Brain microvascular endothelial cell (primary cell): Measurements from ENCODE around the gene RFTN1.

Experiments used
- DNase-seq: peaks from one replicate; pipeline ENCODE4 v3.0.0-alpha.2; 2020
- H3K27ac ChIP-seq: fragments of 250-450 bp; sonication (Bioruptor Pico); 2 replicates; pipeline ENCODE4 v1.5.1; 2020; ENCODE audit warnings: mild to moderate bottlenecking, moderate library complexity
- H3K27me3 ChIP-seq: fragments of 250-450 bp; sonication (Bioruptor Pico); replicated peaks from 2 replicates; pipeline ENCODE4 v1.5.1; 2020; ENCODE audit warnings: mild to moderate bottlenecking
- H3K36me3 ChIP-seq: fragments of 250-450 bp; sonication (Bioruptor Pico); replicated peaks from 2 replicates; pipeline ENCODE4 v1.5.1; 2020; ENCODE audit warnings: mild to moderate bottlenecking
- H3K4me3 ChIP-seq: 2 replicates; pipeline ENCODE4 v1.5.1; 2011; ENCODE audit warnings: low read depth, mild to moderate bottlenecking, control low read depth, low read length, moderate library complexity
- in situ Hi-C: cut with HindIII; loops from 2 replicates; pipeline ENCODE4 v1.10.0; 2017; ENCODE audit warnings: low sequenced_read_pairs, low pct_ligation_motif_present
- TF ChIP-seq, protein P1 (sequence below): IDR thresholded peaks from 2 replicates; pipeline ENCODE4 v1.5.1; 2011; ENCODE audit warnings: low read depth, mild to moderate bottlenecking, moderate library complexity, low read length, control low read depth, inconsistent platforms; ENCODE audit errors: missing control alignments

The RFTN1 gene

DNA sequence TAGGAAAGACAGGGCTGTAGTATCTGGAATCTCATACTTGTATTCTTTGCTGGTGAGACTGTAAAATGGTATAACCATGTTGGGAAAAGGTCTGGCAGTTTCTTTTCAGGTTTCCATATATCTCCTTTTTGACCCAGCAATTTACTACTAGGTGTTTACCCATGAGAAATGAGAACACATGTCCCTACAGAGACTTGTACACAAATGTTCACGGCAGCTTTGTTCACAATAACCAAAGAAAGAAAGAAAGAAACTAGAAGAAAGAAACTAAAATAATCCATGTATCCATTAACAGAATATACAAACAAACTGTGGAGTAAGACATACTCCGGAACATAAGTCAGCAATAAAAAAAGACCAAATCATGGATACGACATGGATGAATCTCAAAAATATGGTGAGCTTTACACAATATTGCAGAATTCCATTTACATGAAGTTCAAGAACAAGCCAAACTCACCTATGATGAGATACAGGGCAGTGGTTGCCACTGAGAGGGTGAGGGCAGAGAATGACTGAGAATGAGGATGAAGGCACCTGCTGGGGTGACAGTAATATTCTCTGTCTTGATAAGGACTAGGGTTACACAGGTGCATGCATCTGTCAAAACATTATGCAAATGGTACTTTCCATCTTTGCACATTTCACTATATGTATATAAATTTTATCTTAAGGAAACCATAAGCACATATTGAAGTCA is 2.7 kb downstream of the RFTN1 start:
- no peak for DNase-seq
- no peaks in the 10 kb centered on the region for H3K36me3 ChIP-seq
- in situ Hi-C loops: no loop called here
- H3K4me3 ChIP-seq: no peak overlapping the region
- TF ChIP-seq, protein P1, sequence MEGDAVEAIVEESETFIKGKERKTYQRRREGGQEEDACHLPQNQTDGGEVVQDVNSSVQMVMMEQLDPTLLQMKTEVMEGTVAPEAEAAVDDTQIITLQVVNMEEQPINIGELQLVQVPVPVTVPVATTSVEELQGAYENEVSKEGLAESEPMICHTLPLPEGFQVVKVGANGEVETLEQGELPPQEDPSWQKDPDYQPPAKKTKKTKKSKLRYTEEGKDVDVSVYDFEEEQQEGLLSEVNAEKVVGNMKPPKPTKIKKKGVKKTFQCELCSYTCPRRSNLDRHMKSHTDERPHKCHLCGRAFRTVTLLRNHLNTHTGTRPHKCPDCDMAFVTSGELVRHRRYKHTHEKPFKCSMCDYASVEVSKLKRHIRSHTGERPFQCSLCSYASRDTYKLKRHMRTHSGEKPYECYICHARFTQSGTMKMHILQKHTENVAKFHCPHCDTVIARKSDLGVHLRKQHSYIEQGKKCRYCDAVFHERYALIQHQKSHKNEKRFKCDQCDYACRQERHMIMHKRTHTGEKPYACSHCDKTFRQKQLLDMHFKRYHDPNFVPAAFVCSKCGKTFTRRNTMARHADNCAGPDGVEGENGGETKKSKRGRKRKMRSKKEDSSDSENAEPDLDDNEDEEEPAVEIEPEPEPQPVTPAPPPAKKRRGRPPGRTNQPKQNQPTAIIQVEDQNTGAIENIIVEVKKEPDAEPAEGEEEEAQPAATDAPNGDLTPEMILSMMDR: no peak
- peak overlapping the region; percentile 87 for H3K27ac ChIP-seq
- H3K27me3 ChIP-seq: no peaks in the 10 kb centered on the region

DNA sequence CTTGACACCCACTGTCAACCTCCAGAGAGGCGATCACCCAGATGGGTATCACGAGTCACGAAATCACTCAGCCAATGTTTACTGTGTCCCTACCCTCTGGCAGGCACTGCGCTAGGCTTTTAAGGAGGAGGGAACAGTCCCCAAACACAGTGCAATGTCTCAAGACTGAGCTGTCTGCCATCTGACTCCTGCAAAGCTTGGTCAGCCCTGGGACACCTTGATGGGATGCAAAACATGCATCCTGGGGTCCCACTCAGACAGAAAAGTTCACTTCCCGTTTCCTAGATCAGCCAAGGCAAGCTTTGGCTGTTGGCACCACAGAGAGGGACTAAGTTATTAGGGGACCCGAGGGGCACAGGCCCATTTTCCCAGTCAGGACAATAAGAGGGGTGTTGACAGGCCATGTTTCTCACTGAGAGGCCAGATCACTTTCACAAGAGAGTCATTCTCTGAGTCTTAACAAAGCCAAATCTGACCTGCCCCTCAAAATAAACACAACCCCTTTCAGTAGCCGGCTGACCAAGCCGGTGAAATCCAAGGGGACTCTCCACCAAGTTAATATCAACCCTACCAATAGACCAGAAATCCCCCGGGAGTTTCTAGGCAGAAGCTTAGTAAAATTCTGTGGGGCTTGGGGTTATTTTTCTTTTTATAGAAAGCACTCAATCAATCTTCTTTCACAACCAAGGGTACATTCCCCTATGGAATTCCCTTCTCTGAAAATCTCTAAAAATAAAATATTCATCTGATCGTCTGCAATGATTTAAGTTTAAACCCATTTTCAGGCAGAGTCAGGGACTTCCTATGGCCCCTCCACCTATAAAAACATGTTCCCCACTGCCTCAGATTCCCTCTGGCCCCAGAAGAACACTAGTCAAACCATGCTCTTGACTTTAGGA is 3.5 kb downstream of the RFTN1 start:
- TF ChIP-seq, protein P1: no peak
- in situ Hi-C loops: no loop called here
- DNase-seq: no peak
- H3K27ac ChIP-seq: no peak overlapping the region
- H3K27me3 ChIP-seq: no peaks in the 10 kb centered on the region
- H3K36me3 ChIP-seq: peaks cover 2% of the 10 kb centered on the region
- H3K4me3 ChIP-seq: no peak overlapping the region

DNA sequence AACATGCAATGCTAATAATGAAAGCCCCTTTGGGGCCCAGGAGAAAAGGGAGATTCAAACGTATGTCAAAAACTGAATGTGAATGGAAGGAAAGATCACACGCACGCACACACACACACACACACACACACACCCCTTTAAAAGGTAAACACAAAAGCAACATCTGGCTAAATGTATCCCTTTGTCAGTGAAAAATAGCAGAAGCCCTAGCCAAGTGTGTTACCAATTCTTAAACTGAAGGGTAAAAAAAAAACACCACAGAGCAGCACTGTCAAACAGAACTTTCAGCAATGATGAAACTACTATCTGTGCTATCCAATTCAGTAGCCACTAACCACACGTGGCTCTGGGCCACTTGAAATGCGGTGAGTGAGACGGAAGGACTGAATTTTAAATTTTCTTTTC is 4.9 kb downstream of the RFTN1 start:
- Histone ChIP-seq H3K36me3 (peaks cover 6% of the 10 kb centered on the region), H3K4me3 (no peak overlapping the region), H3K27ac (no peak overlapping the region), H3K27me3 (no peaks in the 10 kb centered on the region)
- TF ChIP-seq, protein P1: no peak
- no peak for DNase-seq
- in situ Hi-C loops: no loop called here

GRCh38 chr3:16508243-16508578 is 5.3 kb downstream of the RFTN1 start:
- no peak overlapping the region for H3K27ac ChIP-seq
- H3K36me3 ChIP-seq: peaks cover 6% of the 10 kb centered on the region
- DNase-seq: no peak
- H3K4me3 ChIP-seq: no peak overlapping the region
- no peaks in the 10 kb centered on the region for H3K27me3 ChIP-seq
- in situ Hi-C loops: no loop called here
- TF ChIP-seq, protein P1: no peak

DNA sequence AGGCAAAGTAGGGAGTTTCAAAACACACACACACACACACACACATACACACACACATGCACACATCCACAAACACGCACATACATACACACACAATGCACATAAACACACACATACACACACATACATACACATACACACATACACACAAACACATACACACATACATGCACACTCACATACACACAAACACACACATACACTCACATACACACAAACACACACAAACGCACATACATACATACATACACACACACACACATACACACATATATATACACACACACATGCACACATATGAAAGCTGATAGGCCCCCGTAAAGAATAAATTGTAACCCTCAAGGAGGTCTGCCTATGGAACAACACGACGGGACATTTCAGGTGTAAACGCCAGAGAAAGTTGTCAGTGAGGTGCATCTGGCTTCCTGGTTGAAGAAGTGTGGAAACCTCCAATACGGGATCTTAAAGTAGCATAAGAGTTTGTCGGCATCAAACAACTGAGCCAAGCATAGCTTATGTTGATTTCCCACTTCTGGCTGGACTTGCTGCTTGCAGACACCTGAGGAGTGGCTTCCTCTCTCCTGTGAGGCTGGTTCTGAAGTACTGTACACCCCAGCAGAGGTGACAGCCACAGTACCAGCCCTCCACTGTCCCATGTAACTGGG is 5.8 kb downstream of the RFTN1 start:
- DNase-seq: no peak
- TF ChIP-seq, protein P1: no peak
- Histone ChIP-seq H3K27me3 (no peaks in the 10 kb centered on the region), H3K27ac (no peak overlapping the region), H3K36me3 (peaks cover 6% of the 10 kb centered on the region), H3K4me3 (no peak overlapping the region)
- in situ Hi-C loops: no loop called here
